H1 (cell line): ENCODE results near the gene L3MBTL4.

Source experiments
- ATF3 ChIP-seq: IDR thresholded peaks from 2 replicates; pipeline ENCODE4 v1.6.1; 2011; ENCODE audit warnings: low read depth, mild to moderate bottlenecking, low read length; ENCODE audit not compliant: insufficient read depth
- CTCF ChIP-seq, 3 experiments: IDR thresholded peaks; 1 replicate in 2 of 3; 2 replicates in 1 of 3; pipeline versions ENCODE4 v1.5.1 to v1.6.1; 2011; ENCODE audit warnings: low read length in 3 of 3, mild to moderate bottlenecking in 3 of 3, inconsistent platforms in 2 of 3, low read depth in 1 of 3, moderate library complexity in 1 of 3; ENCODE audit not compliant: insufficient read depth in 1 of 3; ENCODE audit errors: control extremely low read depth in 1 of 3
- EZH2 ChIP-seq: fragments of 200-600 bp; sonication (generic); IDR thresholded peaks from 2 replicates; pipeline ENCODE4 v1.7.1; 2012; ENCODE audit warnings: low read depth, mild to moderate bottlenecking, moderate library complexity, low read length, inconsistent platforms; ENCODE audit not compliant: severe bottlenecking
- GTF2F1 ChIP-seq: IDR thresholded peaks from 2 replicates; pipeline ENCODE4 v1.6.1; 2012; ENCODE audit warnings: low read depth, low read length, improper control_type of control experiment, borderline replicate concordance
- MAFK ChIP-seq: IDR thresholded peaks from 2 replicates; pipeline ENCODE4 v1.6.1; 2012; ENCODE audit warnings: low read depth, mild to moderate bottlenecking, improper control_type of control experiment, low read length
- POLR2A ChIP-seq, 2 experiments: IDR thresholded peaks; 1 replicate in 1 of 2; 2 replicates in 1 of 2; pipeline ENCODE4 v1.6.1; 2011; ENCODE audit warnings: low read depth in 2 of 2, low read length in 2 of 2, mild to moderate bottlenecking in 2 of 2; ENCODE audit errors: control extremely low read depth in 1 of 2
- SIN3A ChIP-seq, 2 experiments: IDR thresholded peaks in 1 of 2; conservative IDR thresholded peaks in 1 of 2; 2 replicates each; pipeline ENCODE4 v1.6.1; 2011 to 2012; ENCODE audit warnings: low read length in 2 of 2, improper control_type of control experiment in 1 of 2, low read depth in 1 of 2, mild to moderate bottlenecking in 1 of 2
- SP2 ChIP-seq: IDR thresholded peaks from 2 replicates; pipeline ENCODE4 v1.6.1; 2012; ENCODE audit warnings: mild to moderate bottlenecking, low read length, inconsistent platforms
- TAF1 ChIP-seq: IDR thresholded peaks from 2 replicates; pipeline ENCODE4 v1.6.1; 2011; ENCODE audit warnings: mild to moderate bottlenecking, low read depth, low read length

GRCh38 chr18:6326566-6326965, 88.1 kb downstream of the L3MBTL4 start:
- TF ChIP-seq POLR2A (IDR thresholded peaks at IDR 0.05; ENCODE audit: control extremely low read depth in 1 of 2, low read depth in 2 of 2, low read length in 2 of 2) (no peak), SP2 (no peak), MAFK (no peak), CTCF (IDR thresholded peaks at IDR 0.05; ENCODE audit: control extremely low read depth in 1 of 3, insufficient read depth in 1 of 3, low read depth in 1 of 3, low read length in 3 of 3) (no peak), SIN3A (conservative IDR thresholded peaks at IDR 0.05 in 1 of 2, IDR thresholded peaks at IDR 0.05 in 1 of 2; ENCODE audit: low read depth in 1 of 2, low read length in 2 of 2) (no peak), GTF2F1 (no peak), TAF1 (no peak), ATF3 (no peak), EZH2 (no peak)
